Lung (tissue), 12 donors: ENCODE results near the gene XYLT2. TPM values are rescaled to one million over a fixed set of nuclear protein-coding genes. Genes with fewer than 3 reads are reported as not detected.

Experiments
- ATAC-seq: fragments of 200-7000 bp; cut with Tn5 transposase; one replicate; pipeline ENCODE4 v1.9.1; 2020; ENCODE audit warnings: moderate number of reproducible peaks; ENCODE audit not compliant: insufficient read depth, low FRiP score
- DNase-seq, 3 donors: peaks; one replicate each; pipeline ENCODE4 v3.0.0-alpha.2; 2013 to 2017
- H3K27ac ChIP-seq, 2 donors: one replicate each; pipeline ENCODE4 v1.5.1; 2013; ENCODE audit warnings: mild to moderate bottlenecking in 2 of 2, moderate library complexity in 2 of 2, control low read depth in 1 of 2, inconsistent platforms in 1 of 2, low read depth in 1 of 2, low read length in 1 of 2
- H3K27me3 ChIP-seq, 3 donors: one replicate each; pipeline ENCODE4 v1.5.1; 2013; ENCODE audit warnings: low read length in 2 of 3; ENCODE audit not compliant: control insufficient read depth in 3 of 3, insufficient read depth in 3 of 3
- H3K36me3 ChIP-seq, 4 donors: one replicate each; pipeline ENCODE4 v1.5.1; 2013; ENCODE audit warnings: low read length in 4 of 4, mild to moderate bottlenecking in 1 of 4, moderate library complexity in 1 of 4; ENCODE audit not compliant: control insufficient read depth in 4 of 4, insufficient read depth in 4 of 4
- H3K4me1 ChIP-seq, 5 donors: one replicate each; pipeline ENCODE4 v1.5.1; 2013; ENCODE audit warnings: low read length in 5 of 5, mild to moderate bottlenecking in 2 of 5, moderate library complexity in 1 of 5; ENCODE audit not compliant: control insufficient read depth in 5 of 5, insufficient read depth in 5 of 5
- H3K4me3 ChIP-seq: one replicate; pipeline ENCODE4 v1.5.1; 2013; ENCODE audit warnings: mild to moderate bottlenecking, control low read depth, moderate library complexity
- H3K9ac ChIP-seq, 2 donors: one replicate each; pipeline ENCODE4 v1.5.1; 2013; ENCODE audit warnings: low read length in 2 of 2, control low read depth in 1 of 2; ENCODE audit not compliant: insufficient read depth in 1 of 2
- H3K9me3 ChIP-seq, 4 donors: one replicate each; pipeline ENCODE4 v1.5.1; 2013; ENCODE audit warnings: low read length in 3 of 4, mild to moderate bottlenecking in 1 of 4, moderate library complexity in 1 of 4; ENCODE audit not compliant: control insufficient read depth in 4 of 4, insufficient read depth in 3 of 4
- WGBS, 2 donors: extraction: QIAGEN DNeasy Blood & Tissue Kit; methylation state at CpG; one replicate each; pipeline ENCODE4 v1.1.7; 2013; 5-methylcytosine and 5-hydroxymethylcytosine counted together
- polyA plus RNA-seq, 2 donors: library from polyadenylated mRNA; stranded (reverse); fragments of 200-250 nt; gene quantifications; one replicate each; pipeline ENCODE4 v1.2.1, GENCODE V29; 2013
- total RNA-seq, 2 donors: library from RNA; depleted of rRNA in 1 of 2; stranded (reverse); fragments of >200 nt in 1 of 2; gene quantifications; one replicate each; pipeline ENCODE4 v1.2.1, GENCODE V29; 2014 to 2021
- TF ChIP-seq, protein P1 (sequence below): IDR thresholded peaks from 2 replicates; pipeline ENCODE4 v1.5.1; 2012; ENCODE audit warnings: mild to moderate bottlenecking; ENCODE audit errors: control extremely low read depth, extremely low read depth
- donor health status: control.
- donor health status: control.
- donor health status: Bipolar disorder and iron deficiency.
- donor health status: healthy.
- donor health status: DM: yes; HTN: yes; CAD: no.

Gene XYLT2
- total and polyA plus RNA-seq, 4 donors: 9.6 to 28.5 (median 16.2) TPM

DNA sequence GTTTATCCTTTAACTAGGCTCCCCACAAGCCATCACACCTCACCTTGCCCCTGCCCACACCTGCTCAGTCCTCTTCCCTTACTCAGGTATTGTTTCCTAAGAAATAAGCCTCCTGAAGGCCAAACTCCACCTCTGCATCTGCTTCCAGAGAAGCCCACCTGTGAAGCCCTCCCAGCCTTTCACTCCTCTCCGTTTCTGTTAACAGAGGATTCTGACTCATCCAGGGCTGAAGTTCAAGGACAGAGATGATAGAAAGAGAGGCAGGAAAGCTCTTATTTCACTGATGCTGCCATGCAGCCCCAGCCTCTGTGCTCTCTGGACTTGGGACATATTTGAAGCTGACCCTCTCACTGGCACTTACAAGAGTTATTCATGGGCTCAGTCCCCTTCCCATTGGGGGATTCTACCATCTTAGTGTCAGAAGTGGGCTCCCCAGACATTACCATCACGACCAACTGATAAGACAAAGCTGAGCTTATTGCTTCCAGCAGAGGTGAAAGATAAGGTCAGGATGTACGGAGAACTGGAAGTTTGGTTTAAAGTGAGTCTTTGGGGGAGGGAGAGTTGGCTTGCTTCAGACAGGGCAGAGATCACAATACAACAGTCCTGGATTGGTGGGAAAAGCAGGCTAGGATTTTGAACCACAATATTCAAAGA is 35.3 kb upstream of the XYLT2 start:
- no peak overlapping the region for H3K4me3 ChIP-seq
- no peaks in the 10 kb centered on the region for H3K9me3 ChIP-seq
- TF ChIP-seq, protein P1, sequence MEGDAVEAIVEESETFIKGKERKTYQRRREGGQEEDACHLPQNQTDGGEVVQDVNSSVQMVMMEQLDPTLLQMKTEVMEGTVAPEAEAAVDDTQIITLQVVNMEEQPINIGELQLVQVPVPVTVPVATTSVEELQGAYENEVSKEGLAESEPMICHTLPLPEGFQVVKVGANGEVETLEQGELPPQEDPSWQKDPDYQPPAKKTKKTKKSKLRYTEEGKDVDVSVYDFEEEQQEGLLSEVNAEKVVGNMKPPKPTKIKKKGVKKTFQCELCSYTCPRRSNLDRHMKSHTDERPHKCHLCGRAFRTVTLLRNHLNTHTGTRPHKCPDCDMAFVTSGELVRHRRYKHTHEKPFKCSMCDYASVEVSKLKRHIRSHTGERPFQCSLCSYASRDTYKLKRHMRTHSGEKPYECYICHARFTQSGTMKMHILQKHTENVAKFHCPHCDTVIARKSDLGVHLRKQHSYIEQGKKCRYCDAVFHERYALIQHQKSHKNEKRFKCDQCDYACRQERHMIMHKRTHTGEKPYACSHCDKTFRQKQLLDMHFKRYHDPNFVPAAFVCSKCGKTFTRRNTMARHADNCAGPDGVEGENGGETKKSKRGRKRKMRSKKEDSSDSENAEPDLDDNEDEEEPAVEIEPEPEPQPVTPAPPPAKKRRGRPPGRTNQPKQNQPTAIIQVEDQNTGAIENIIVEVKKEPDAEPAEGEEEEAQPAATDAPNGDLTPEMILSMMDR: no peak
- no peaks in the 10 kb centered on the region for H3K4me1 ChIP-seq
- DNase-seq: no peak
- H3K36me3 ChIP-seq: no peaks in the 10 kb centered on the region
- H3K27me3 ChIP-seq: no peaks in the 10 kb centered on the region
- WGBS, 2 donors: 62 to 63% methylated on average over 3 of the region's 3 CpGs
- ATAC-seq: no peak
- H3K9ac ChIP-seq: no peak overlapping the region
- H3K27ac ChIP-seq: no peak overlapping the region

DNA sequence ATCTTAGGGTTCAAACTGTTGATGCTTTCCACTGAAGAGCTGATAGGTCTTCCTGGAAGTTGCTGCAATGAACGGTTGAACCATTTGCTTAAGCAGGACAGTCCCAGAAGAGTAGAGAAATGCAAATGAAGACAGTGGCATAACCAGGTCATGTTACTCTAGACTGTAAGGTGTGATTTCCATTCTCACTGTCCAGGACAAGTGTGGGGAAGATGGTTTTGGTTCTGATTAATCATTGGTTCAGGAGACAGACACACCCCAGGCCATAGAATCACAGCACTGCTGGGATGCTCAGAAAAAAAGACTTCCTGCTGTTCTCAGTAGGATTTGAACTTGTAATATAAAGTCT is 34.8 kb upstream of the XYLT2 start:
- Histone ChIP-seq H3K27me3 (no peaks in the 10 kb centered on the region), H3K27ac (no peak overlapping the region), H3K4me3 (no peak overlapping the region), H3K9me3 (no peaks in the 10 kb centered on the region), H3K9ac (no peak overlapping the region), H3K4me1 (no peaks in the 10 kb centered on the region), H3K36me3 (no peaks in the 10 kb centered on the region)
- WGBS, 2 donors: 38 to 67% methylated on average over 1 of the region's 1 CpG
- ATAC-seq: no peak
- no peak for DNase-seq
- TF ChIP-seq, protein P1: no peak

DNA sequence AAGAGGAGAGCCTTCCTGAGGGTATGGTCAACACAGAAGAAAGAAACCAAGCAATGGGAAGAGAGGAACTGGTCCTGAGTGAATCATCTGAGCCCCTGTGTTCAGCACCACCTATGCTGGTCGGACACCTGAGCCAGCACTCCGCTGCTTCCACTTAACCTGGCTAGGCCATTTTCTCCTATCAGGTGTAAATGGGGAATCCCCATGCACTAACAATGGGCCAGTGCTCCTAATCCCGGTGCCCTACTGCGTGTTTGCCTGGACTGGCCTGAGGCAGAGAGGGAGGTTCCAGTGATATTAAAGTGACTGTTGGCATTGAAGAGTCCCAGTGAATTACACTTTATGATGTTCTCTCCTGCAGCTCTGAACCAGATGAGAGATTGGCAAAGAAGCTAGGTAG is 34.4 kb upstream of the XYLT2 start:
- Histone ChIP-seq H3K27me3 (no peaks in the 10 kb centered on the region), H3K4me3 (no peak overlapping the region), H3K27ac (no peak overlapping the region), H3K4me1 (no peaks in the 10 kb centered on the region), H3K9ac (no peak overlapping the region), H3K9me3 (no peaks in the 10 kb centered on the region), H3K36me3 (no peaks in the 10 kb centered on the region)
- 75 to 91% methylated on average over 4 of the region's 4 CpGs for WGBS, 2 donors
- TF ChIP-seq, protein P1: no peak
- ATAC-seq: no peak
- no peak for DNase-seq

DNA sequence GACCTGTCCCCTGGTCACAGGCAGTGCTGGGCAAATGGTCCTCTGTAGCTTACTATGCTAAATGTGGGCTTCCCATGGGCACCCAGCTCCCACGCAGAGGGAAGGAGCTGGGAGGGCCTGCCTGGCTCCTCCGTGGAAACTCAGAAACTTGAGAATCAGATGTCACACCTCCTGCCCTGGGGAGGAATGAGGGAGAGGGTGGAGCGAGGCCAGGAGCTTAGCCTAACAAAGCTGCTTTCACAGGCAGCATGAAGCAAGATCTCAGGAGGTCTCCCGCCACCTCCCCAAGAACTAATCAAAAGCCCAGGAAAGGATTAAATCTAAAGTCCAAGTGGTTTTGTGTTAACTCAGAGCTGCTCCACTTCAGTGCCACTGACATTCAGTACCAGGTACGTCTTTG is 33.6 kb upstream of the XYLT2 start:
- 72 to 81% methylated on average over 5 of the region's 5 CpGs for WGBS, 2 donors
- Histone ChIP-seq H3K36me3 (no peaks in the 10 kb centered on the region), H3K27ac (no peak overlapping the region), H3K4me3 (no peak overlapping the region), H3K9me3 (no peaks in the 10 kb centered on the region), H3K9ac (no peak overlapping the region), H3K27me3 (no peaks in the 10 kb centered on the region), H3K4me1 (no peaks in the 10 kb centered on the region)
- TF ChIP-seq, protein P1: no peak
- ATAC-seq (no peak), DNase-seq (peak in 1 of 3 donors; percentile 23)
